CD4-positive, alpha-beta T cell treated with Interleukin-4 for 1 hour (primary cell): ENCODE data around the gene TRAPPC12.
"Not testable (repeated sequence)": the region's sequence is repeated elsewhere in the genome, so short reads cannot be mapped to it uniquely, and the experiment has no call there.

Experiments used
- DNase-seq, 2 donors: peaks; one replicate each; pipeline ENCODE4 v3.0.0-alpha.2; 2020 to 2022

Gene TRAPPC12

GRCh38 chr2:3488855-3489763, 109.6 kb downstream of the TRAPPC12 start:
- no peak for DNase-seq

- DNase-seq = no peak
Observed at GRCh38 chr2:3489764-3490115, 110.2 kb downstream of the TRAPPC12 start.

DNA sequence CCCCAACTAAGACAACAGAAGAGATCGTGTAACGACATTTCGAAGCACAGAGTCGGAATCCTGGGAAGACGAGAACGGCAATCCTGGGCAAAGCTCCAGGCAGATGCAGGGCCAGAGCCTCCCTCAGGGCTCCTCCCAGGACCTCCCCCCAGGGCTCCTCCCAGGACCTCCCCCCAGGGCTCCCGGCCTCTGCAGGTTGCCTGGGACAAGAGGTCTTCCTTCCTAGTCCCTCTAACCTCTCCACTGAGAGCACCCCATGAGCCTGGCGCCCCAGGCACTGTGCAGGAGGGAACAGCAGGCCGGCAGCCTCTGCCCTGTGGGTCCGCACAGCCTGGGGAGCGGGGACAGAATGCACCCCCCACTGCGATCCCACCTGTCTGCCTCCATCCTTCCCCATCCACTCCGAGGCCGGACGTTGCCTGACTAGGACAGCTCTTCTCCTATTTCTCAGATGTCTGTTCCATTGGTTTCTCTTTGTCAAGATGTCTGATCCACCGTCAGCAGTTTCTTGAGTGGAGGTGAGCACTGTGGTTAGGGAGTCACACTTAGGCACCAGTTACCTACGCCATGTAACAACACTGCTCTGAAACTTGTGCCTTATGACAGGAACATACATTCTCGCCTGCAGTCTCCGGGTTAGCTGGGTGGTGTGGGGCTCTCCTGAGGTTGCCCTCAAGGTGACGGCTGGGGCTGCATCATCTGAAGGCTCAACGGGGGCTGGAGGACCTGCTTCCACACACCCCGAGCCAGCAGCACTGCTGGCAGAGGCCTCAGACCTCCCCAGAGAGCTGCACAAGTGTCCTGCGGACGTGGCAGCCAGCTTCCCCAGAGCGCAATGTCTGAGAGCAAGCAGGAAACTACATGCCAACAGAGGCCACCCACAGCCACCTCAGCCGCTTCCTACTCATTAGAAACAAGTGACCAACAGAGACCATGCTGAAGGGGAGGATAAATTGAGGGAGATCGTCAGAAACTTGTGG, 111.0 kb downstream of the TRAPPC12 start:
- no peak for DNase-seq

DNA sequence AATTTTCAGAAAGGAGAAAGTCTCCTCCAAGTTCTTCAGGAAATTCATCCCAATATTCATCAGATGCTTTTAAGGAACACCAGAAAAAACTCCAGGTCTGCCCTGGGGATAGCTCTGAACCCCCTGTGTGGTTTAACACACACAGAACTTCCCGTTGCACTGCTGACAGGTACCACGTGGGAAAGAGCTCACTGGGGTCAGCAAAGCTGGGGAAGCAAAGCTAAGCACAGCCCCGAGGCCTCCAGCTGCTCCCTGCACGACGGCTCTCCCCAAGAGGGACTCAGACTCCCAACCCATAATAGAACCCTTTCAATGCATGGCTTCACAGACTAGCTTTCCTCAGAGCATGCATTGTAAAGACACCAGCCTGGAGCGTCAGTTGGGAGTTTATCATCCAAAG, 111.8 kb downstream of the TRAPPC12 start:
- DNase-seq = no peak

GRCh38 chr2:3491716-3492474, 112.4 kb downstream of the TRAPPC12 start:
- no peak for DNase-seq

DNA sequence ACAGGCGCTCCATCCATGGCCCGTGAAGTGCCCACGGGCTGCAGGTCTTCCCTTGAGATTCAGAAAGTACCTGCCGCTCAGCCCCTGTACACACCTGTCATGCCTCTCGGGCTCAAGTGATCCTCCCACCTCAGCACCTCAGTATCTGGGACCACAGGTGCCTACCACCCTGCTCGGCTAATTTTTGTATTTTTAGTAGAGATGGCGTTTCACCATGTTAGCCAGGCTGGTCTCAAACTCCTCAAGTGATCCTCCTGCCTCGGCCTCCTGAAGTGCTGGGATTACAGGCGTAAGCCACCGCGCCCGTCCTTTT, 112.9 kb downstream of the TRAPPC12 start:
- DNase-seq = not testable (repeated sequence)

DNA sequence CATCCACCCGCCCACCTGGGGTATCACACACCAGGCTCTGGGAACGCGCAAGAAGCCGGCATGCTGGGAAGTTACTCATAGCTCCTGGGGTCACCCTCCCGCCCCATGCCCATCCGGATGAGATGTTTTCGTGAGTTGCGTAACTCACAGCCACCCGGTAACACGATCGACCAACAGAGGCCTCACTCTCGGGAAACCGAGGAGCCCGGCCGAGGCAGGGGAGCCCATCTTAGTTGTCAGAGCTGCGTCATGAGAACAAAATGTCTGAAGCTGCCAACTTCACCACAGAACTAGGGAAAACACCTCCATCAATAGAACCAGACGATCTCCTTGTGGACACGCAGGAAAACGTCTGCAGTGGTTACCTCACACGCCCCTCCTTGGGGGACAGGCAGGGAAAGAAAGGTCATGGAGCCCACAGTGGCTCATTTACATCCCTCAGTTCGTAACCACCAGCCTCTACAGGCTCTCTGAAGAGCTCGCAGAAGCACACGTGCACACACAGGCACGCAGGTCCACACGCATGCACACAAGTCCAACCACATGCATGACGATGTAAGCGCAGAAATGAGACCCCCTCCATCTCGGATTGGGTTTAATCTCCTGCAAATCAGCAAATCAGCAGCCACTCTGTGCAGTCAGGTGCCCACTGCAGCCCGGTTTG, 113.6 kb downstream of the TRAPPC12 start:
- no peak for DNase-seq

DNA sequence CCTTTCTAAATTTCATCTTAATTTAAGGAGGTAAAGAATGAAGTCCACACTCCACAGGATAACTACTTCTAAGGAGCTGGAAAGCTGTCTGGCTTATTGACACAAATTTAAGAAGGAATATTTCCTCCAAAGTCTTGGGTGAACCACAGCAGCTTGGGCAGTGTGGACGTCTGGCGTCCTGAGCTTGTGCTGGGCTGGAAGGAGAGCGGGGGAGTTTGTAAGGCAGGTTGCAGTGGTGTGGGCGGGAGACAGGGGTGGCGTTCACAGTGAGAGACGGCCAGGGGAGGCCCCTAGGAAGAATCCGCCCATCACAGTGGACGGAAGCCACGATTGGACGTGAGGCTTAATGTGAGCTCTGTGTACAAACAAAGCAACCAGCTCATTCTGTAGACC, 114.1 kb downstream of the TRAPPC12 start:
- DNase-seq = no peak

GRCh38 chr2:3494984-3495666, 115.6 kb downstream of the TRAPPC12 start:
- DNase-seq = no peak

DNA sequence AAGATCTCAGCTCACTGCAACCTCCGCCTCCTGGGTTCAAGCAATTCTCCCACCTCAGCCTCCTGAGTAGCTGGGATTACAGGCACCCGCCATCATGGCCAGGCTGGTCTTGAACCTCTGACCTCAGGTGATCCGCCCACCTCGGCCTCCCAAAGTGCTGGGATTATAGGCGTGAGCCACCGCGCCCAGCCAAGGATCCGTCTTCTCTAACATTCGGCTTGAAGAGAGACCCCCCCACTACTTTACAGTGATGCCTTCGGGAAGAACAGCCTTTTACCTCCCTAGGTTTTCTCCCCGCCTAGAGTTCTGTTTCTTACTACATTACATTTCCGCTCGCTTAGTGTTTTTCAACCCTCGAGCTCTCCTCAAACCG, 117.2 kb downstream of the TRAPPC12 start:
- DNase-seq = not testable (repeated sequence)

DNA sequence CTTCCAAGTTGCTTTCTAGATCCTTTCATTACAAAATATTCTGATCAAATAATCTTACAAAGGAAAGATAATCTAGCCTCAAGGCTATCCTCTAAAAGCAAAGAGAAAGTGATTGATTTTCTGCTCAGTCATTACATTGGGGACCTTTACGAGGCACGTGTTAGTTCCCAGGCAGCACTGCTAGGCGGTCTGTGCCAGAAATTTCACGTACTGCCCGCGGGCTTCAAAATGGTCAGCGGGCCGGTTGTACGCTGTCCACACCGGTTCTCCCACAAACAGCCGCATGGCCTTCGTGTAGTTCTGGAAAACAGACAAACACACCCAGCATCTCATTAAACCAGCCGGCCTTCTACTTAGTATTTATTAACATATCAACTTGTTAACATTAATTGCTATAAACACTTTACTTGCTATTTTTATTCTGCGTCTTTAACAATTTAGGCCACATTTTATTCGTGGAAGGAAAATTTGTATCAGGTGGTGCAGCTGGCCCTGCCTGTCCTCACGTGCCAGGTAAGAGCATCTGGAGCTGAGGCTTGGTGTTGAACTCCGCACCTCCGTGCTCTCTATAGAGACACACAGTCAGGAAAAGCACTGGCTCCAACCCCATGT, 119.4 kb downstream of the TRAPPC12 start:
- no peak for DNase-seq

DNA sequence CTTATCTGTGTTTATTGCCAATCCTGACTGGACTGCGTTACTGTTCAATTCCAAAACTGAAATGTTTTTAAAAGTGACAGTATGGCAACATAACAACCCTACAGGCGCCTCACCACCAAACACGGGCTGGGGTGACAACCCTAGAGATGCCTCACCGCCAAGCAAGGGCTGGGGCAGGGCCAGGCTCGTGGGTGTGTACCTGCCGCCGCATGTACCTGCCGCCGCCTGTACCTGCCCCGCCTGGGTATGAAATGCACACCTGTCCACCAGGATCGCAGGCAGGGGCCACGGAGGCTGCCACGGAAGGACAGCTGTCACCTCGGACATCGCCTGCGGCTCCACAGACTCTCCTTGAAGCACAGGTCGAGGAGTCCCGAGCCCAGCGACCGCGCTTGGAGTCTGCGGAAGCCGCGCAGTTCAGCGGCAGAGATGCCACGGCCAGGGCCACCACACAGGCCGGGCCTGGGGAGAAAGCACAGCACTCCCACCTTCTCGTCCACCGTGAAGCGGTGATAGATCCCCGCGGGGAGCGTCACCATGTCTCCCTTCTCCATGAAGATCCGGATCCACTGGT, 120.9 kb downstream of the TRAPPC12 start:
- DNase-seq = no peak

GRCh38 chr2:3503046-3503445, 123.6 kb downstream of the TRAPPC12 start:
- no peak for DNase-seq

- DNase-seq = no peak
Observed at GRCh38 chr2:3503483-3503882, 124.0 kb downstream of the TRAPPC12 start.

- DNase-seq = no peak
Observed at GRCh38 chr2:3504741-3505140, 125.2 kb downstream of the TRAPPC12 start.

DNA sequence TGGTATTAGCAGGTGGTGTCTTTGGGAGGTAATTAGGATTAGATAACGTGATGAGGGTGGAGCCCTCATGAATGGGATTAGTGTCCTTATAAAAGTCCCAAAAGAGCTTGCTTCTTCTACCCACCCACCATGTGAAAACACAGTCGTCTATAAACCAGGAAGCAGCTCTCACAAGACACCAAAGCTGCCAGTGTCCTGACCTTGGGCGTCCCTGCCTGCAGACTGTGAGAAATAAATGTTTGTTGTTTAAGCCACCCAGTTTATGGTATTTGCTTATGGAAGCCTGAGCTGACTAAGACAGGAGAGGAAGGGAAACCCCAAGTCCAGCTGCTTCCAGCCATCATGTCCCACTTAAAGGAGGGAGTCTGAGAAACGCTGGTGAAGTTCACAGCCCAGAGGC, 126.3 kb downstream of the TRAPPC12 start:
- DNase-seq = no peak

DNA sequence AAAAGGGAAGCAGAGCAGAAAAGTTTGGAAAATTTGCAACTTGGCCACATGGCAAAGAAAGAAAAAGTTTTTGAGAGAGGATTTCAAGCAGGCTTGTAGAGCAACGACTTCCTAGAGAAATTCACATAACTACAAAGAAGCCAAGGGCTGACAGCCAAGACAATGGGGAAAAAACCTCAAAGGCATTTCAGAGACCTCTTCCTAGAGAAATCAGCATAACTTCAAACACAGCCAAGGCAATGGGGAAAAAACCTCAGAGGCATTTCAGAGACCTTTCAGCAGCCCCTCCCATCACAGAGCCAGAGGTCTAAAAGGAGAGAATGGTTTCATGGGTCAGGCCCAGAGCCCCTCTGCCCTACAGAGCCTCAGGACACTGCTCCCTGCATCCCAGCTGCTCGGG, 132.6 kb downstream of the TRAPPC12 start:
- no peak for DNase-seq

GRCh38 chr2:3513026-3513810, 133.7 kb downstream of the TRAPPC12 start:
- no peak for DNase-seq

GRCh38 chr2:3515438-3515837, 135.9 kb downstream of the TRAPPC12 start:
- not testable (repeated sequence) for DNase-seq

GRCh38 chr2:3516831-3517230, 137.3 kb downstream of the TRAPPC12 start:
- no peak for DNase-seq
